AG20443 (cell line): ENCODE results near the gene EPS8L2.
"Not testable (repeated sequence)": the region's sequence is repeated elsewhere in the genome, so short reads cannot be mapped to it uniquely, and the experiment has no call there.

Source experiments
- DNase-seq: peaks from one replicate; pipeline ENCODE4 v3.0.0; 2012; ENCODE audit warnings: low spot score, mixed read lengths

The EPS8L2 gene

GRCh38 chr11:725624-726202, 19.7 kb downstream of the EPS8L2 start:
- DNase-seq, result no peak

DNA sequence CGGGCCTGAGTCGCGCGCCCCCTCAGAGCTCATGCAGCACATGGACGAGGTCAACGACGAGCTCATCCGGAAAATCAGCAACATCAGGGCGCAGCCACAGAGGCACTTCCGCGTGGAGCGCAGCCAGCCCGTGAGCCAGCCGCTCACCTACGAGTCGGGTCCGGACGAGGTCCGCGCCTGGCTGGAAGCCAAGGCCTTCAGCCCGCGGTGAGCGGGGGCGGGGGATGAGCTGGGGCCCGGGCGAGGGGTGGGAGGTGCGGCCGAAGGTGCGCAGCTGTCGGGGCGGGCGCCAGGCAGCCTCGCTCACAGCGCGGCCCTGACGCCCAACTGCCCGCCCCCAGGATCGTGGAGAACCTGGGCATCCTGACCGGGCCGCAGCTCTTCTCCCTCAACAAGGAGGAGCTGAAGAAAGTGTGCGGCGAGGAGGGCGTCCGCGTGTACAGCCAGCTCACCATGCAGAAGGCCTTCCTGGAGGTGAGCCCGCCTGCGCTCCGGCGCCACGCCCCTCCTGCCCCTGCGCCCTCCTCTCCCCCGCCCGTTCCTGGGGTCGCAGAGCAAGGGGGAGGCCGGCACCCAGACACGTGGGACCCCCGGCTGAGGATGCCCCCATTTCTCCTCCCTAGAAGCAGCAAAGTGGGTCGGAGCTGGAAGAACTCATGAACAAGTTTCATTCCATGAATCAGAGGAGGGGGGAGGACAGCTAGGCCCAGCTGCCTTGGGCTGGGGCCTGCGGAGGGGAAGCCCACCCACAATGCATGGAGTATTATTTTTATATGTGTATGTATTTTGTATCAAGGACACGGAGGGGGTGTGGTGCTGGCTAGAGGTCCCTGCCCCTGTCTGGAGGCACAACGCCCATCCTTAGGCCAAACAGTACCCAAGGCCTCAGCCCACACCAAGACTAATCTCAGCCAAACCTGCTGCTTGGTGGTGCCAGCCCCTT, 20.5 kb downstream of the EPS8L2 start:
- DNase-seq, result no peak

DNA sequence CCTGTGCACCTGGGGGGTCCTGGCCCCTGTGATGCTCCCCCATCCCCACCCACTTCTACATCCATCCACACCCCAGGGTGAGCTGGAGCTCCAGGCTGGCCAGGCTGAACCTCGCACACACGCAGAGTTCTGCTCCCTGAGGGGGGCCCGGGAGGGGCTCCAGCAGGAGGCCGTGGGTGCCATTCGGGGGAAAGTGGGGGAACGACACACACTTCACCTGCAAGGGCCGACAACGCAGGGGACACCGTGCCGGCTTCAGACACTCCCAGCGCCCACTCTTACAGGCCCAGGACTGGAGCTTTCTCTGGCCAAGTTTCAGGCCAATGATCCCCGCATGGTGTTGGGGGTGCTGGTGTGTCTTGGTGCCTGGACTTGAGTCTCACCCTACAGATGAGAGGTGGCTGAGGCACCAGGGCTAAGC, 21.3 kb downstream of the EPS8L2 start:
- no peak for DNase-seq

GRCh38 chr11:727859-728748, 22.1 kb downstream of the EPS8L2 start:
- DNase-seq, result peak; percentile 97

DNA sequence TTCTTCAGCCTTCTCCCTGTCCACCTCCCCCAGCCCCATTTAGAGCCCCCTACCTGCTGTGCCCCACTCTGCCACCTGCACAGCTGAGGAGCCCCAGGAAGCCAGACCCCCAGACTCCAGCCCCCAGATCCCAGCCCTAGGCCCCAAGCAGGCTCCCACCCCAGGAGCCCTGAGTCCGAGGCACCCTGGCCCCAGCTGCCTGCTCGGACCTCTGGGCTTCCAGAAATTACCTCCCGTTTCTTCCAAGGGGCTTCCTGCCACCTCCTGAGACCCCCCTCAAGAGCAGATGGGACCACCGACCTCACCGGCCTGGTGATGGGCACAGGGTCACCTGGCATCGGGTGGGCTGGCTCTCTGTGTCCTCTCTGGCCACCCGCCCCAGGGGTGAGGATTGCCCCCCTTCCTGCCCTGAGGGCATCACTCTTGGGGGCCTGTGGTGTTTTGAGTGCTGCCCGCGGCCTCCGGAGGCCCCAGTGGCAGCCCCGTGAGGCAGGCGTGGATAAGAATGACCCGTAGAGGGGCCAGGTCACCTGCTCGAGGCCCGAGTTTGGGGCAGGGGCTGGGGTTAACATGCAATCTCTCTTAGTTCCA, 23.0 kb downstream of the EPS8L2 start:
- no peak for DNase-seq

GRCh38 chr11:729492-730074, 23.6 kb downstream of the EPS8L2 start:
- no peak for DNase-seq

GRCh38 chr11:733072-733471, 27.0 kb downstream of the EPS8L2 start:
- no peak for DNase-seq

- not testable (repeated sequence) for DNase-seq
These were observed 28.5 kb downstream of the EPS8L2 start for GRCh38 chr11:734541-734940.

- DNase-seq, result peak; percentile 10
These were observed 31.3 kb downstream of the EPS8L2 start for GRCh38 chr11:737366-737765.

DNA sequence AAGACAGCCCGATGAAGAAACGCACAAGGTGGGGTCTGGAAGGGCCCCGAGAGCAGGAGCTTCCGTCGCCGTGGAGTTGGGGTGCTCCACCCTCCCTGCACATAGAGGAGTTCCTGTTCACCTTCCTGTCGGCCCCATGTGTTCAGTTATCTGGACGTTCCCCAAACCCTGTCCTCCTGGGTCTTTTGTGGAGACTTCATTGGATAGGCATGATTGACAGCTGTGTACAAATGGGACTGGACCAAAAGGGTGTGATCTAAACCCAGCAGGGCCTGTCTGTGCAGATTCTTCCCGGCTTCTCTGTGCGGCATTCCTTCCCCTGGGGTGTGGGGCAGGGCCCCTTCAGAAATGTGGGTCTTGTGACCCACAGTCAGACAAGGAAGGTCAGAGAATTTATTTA, 31.9 kb downstream of the EPS8L2 start:
- DNase-seq, result not testable (repeated sequence)

DNA sequence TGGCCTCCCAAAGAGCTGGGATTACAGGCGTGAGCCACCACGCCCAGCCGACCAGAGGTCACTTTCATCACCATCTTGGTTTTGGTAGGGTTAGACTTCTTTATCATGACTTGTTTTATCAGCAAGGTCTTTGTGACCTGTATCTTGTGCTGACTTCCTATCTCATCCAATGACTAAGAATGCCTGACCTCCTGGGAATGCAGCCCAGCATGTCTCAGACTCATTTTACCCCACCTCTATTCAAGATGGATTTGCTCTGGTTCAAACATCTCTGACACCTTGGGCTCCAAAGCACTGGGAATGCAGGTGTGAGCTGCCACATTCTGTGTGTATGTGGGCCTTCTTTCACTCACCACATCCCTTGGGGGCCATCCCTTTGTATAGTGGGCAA, 36.1 kb downstream of the EPS8L2 start:
- DNase-seq, result no peak

GRCh38 chr11:742571-743201, 36.7 kb downstream of the EPS8L2 start:
- DNase-seq, result no peak

GRCh38 chr11:745428-745827, 39.4 kb downstream of the EPS8L2 start:
- DNase-seq, result no peak

GRCh38 chr11:746289-747157, 40.5 kb downstream of the EPS8L2 start:
- DNase-seq, result no peak

GRCh38 chr11:747158-748006, 41.4 kb downstream of the EPS8L2 start, which contains the start of gene TALDO1:
TALDO1 (plus strand) TSS chr11:747464; CDS start chr11:747482, 18 bp downstream.
- DNase-seq, result peak; percentile 98

DNA sequence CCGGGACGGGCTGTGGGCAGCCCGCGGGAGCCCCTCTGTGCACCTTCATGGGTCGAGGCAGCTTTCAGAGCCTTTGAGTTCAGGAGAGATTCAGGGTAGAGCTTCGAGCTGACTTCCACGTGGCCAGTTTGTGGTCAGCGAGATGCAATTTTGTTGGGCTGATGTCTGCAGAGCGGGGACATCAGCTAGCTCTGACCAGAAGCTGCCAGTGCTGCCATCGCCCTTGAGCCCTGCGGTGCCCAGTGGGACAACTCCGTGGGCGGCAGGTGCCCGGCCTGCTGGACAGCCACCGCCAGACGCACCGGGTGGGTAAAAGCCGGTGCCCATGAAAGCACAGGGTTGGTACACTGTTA, 42.0 kb downstream of the EPS8L2 start:
- peak; percentile 36 for DNase-seq

DNA sequence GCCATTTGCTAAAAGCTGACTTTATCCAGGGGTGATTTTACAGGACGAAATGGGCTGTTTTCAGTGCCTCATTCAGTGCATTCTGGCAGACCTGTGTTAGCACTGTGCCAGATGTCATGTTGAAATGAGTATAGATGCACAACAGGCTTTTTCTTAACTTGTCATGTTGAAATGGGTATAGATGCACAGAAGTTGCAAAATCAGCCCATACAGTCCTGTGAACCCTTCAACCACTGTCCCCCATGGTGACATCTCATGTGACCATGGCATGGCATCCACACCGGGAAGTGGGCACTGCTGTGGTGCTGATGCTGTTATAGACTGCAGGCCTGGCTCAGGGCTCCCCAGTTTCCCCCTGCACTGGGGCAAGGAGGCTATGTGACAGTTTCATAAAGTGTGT, 43.7 kb downstream of the EPS8L2 start:
- no peak for DNase-seq

GRCh38 chr11:760236-760635, 54.2 kb downstream of the EPS8L2 start:
- DNase-seq, result no peak

DNA sequence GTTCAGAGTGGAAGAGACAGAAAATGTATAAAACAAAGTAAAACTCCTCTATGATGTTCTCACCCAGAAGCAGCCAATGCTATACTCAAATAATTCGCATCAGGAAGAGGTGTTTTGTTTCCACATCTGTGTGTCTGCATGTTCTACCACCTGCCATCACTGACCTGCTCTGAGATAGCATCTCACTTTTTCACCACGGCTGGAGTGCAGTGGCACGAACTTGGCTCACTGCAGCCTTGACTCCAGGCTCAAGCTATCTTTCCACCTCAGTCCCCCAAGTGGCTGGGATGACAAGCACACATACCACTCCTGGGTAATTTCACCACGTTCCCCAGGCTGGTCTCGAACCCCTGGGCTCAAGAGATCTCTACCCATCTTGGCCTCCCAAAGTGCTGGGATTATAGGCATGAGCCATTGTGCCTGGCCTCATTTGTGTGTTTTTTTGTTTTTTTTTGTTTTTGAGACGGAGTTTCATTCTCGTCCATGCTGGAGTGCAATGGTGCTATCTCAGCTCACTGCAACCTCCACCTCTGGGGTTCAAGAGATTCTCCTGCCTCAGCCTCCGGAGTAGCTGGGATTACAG, 55.6 kb downstream of the EPS8L2 start:
- DNase-seq, result no peak
